Mucosa of rectum (tissue), 2 donors: Measurements from ENCODE around the gene ITGB2.

Experiments used
- H3K27ac ChIP-seq, 2 donors: one replicate each; pipeline ENCODE4 v1.7.0; 2013; ENCODE audit warnings: inconsistent platforms in 2 of 2, low read depth in 2 of 2, low read length in 2 of 2
- H3K27me3 ChIP-seq, 2 donors: one replicate each; pipeline ENCODE4 v1.7.0; 2013; ENCODE audit warnings: low read length in 2 of 2; ENCODE audit not compliant: control insufficient read depth in 2 of 2, insufficient read depth in 2 of 2
- H3K36me3 ChIP-seq, 2 donors: one replicate each; pipeline ENCODE4 v1.7.0; 2013; ENCODE audit warnings: low read length in 2 of 2; ENCODE audit not compliant: control insufficient read depth in 2 of 2, insufficient read depth in 2 of 2
- H3K4me1 ChIP-seq, 2 donors: one replicate each; pipeline ENCODE4 v1.7.0; 2013; ENCODE audit warnings: low read length in 2 of 2, mild to moderate bottlenecking in 1 of 2; ENCODE audit not compliant: control insufficient read depth in 2 of 2, insufficient read depth in 2 of 2
- H3K4me3 ChIP-seq, 2 donors: one replicate each; pipeline ENCODE4 v1.7.0; 2013; ENCODE audit warnings: low read length in 2 of 2
- H3K9ac ChIP-seq, 2 donors: one replicate each; pipeline ENCODE4 v1.7.0; 2013; ENCODE audit warnings: low read length in 2 of 2, low read depth in 1 of 2, mild to moderate bottlenecking in 1 of 2
- H3K9me3 ChIP-seq, 2 donors: one replicate each; pipeline ENCODE4 v1.7.0; 2013; ENCODE audit warnings: low read length in 2 of 2; ENCODE audit not compliant: control insufficient read depth in 2 of 2
- donor health status: healthy.
- donor health status: Normal muscosa, but diverticular disease.

Gene ITGB2

GRCh38 chr21:44939532-44940115 lies 18.9 kb upstream of the ITGB2 start, which contains the start of gene SLX9:
Gene SLX9 (plus strand): TSS chr21:44940029. CDS start chr21:44940058, 29 bp downstream.
- Histone ChIP-seq H3K27ac (peak within 1 kb of the TSS in 1 of 2 donors; percentile 9), H3K9ac (peak within 1 kb of the TSS; percentile 74 to 75), H3K4me3 (peak within 1 kb of the TSS; percentile 82 to 91), H3K4me1 (peaks cover 13 to 28% of the 10 kb centered on the region in 2 donors), H3K36me3 (peaks cover 8 to 17% of the 10 kb centered on the region in 2 donors), H3K9me3 (no peaks in the 10 kb centered on the region), H3K27me3 (no peaks in the 10 kb centered on the region)

DNA sequence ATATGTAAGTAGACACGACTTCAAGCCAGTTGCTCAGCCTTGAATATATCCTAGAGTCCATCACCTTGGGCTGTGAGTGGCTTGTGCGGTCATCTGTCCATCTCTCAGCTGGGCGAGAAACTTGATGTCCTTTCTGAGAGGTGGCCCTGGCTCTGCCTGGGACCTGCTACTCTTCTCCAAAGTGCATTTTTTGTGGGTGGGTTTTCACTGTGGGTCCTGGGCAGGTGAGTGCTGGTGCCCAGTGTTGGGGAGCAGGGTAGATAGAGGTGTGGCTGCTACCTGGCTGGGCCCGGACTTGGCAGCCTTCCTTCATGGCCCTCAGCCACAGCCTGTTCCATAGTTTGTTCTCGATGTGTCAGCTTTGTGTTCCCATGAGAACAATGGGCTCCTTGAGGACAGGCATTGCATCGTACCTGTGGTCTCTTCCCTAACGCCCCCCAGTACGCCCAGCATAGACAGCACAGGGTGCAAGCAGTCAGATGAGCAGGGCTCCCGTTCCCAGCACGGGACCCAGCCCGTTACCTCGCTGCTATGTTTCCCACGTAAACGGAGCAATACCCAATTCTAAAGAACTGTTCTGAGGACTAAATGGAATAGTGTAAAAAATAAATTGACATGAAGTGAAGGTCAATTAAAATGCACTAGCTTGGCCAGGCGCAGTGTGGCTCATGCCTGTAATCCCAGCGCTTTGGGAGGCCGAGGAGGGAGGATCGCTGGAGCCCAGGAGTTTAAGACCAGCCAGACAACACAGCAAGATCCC lies 18.3 kb upstream of the ITGB2 start:
- Histone ChIP-seq H3K4me1 (peaks cover 13 to 28% of the 10 kb centered on the region in 2 donors), H3K27ac (no peak overlapping the region), H3K4me3 (peak overlapping the region; percentile 82 to 91), H3K36me3 (peaks cover 2 to 11% of the 10 kb centered on the region in 2 donors), H3K27me3 (peaks cover 0 to under 1% of the 10 kb centered on the region in 2 donors), H3K9ac (peak overlapping the region; percentile 54 to 75), H3K9me3 (no peaks in the 10 kb centered on the region)

DNA sequence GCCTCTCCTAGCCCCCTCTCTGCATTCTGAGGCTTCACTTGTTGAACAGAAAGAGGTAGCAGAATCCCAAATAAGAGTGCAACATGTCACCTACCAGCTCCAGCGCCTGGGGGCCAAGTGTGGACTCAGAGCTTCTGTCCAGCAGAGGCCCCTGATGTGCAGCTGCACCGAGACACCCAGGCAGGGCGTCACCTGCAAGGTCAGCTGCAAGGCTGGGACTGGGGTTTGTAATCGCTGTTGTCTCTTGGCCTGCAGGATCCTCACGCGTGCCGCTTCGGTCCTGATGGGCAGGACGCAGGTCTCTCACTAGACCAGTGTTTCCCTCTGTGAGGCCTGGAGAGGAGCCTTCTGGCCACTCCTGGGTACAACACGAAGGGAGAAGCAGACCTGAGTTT lies 14.8 kb upstream of the ITGB2 start:
- no peak overlapping the region for H3K9ac ChIP-seq
- no peak overlapping the region for H3K4me3 ChIP-seq
- peaks cover 14% of the 10 kb centered on the region in 2 donors for H3K27me3 ChIP-seq
- no peaks in the 10 kb centered on the region for H3K36me3 ChIP-seq
- no peak overlapping the region for H3K27ac ChIP-seq
- H3K9me3 ChIP-seq: no peaks in the 10 kb centered on the region
- H3K4me1 ChIP-seq: peaks cover 10 to 13% of the 10 kb centered on the region in 2 donors

DNA sequence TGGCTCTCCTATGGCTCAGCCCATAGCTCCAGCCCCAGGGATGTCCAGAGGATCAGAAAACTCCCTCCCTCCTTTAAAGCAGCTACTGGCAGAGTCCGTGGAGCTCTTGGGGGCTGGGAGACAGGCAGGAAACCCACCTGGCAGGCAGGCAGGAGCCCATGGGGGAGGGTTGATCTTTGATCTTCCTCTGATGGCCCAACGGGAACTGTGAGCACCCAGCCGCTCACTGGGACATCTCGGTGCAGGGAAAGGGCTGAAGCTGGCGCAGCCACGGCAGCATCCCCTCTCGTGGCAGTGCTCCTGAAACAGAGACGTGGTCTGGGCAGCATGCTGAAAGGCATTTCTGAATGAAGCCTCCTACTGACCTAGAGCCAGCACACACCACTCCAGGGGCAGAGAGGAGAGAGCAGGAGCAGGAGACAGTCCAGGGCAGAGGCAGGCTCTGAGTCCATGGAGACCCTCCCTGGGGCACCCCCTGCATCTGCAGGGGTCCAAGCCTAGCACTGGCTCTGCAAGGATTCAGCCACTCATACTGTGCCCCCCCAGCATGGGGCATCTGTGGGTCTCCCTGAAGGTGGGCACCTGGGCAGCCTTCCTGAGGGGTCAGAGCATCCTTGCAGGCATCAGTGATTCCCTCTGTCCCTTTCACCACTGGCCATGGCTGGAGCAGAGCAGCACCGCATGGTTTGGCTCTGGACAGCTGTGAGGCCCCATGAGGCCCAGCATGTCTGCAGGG lies 14.3 kb upstream of the ITGB2 start:
- H3K9me3 ChIP-seq: no peaks in the 10 kb centered on the region
- H3K36me3 ChIP-seq: no peaks in the 10 kb centered on the region
- H3K27ac ChIP-seq: no peak overlapping the region
- H3K4me1 ChIP-seq: peaks cover 10 to 13% of the 10 kb centered on the region in 2 donors
- H3K4me3 ChIP-seq: no peak overlapping the region
- no peak overlapping the region for H3K9ac ChIP-seq
- peaks cover 14 to 19% of the 10 kb centered on the region in 2 donors for H3K27me3 ChIP-seq

DNA sequence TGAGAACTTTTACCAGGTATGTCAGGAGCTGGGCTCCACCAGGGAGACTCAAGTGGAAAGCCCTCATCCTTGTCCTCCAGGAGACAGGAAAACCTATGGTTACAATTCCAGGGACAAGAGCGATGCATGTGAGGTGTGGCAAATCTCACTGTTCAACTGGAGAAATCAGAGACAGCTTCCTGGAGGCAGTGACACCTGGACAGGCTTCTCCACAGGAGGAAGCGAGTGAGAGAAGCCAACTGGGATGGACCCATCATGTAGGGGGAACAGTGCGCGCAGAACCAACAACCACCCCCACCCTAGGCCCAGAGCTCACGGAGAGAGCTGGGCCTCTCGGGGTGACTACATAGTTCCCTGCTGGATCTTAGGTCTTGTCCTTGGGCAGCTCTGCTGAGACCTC lies 13.6 kb upstream of the ITGB2 start:
- H3K27me3 ChIP-seq: peaks cover 14 to 25% of the 10 kb centered on the region in 2 donors
- peaks cover 8 to 11% of the 10 kb centered on the region in 2 donors for H3K4me1 ChIP-seq

DNA sequence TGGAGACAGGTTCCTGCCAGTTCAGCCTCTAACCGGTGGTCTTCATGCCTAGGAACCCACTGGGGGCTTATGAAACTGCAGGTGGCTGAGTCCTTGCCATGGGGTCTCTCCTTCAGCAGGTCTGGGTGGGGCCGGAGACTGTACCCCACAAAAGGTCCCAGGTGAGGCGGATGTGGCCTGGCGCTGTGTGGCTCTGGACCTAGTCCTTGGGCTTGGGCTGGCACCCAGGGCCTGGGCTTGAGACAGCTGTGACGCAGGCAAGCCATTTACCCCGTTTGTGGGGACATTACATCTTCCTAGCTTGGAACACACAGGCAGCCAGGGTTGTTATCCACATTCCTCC lies 13.2 kb upstream of the ITGB2 start:
- Histone ChIP-seq H3K36me3 (no peaks in the 10 kb centered on the region), H3K4me1 (peaks cover 4 to 7% of the 10 kb centered on the region in 2 donors), H3K9me3 (no peaks in the 10 kb centered on the region), H3K9ac (no peak overlapping the region), H3K4me3 (no peak overlapping the region), H3K27me3 (peaks cover 14 to 25% of the 10 kb centered on the region in 2 donors), H3K27ac (no peak overlapping the region)

More for the DNA sequence above, 13.6 kb upstream of the ITGB2 start:
- Histone ChIP-seq H3K27ac (no peak overlapping the region), H3K36me3 (no peaks in the 10 kb centered on the region), H3K9me3 (no peaks in the 10 kb centered on the region), H3K9ac (no peak overlapping the region), H3K4me3 (no peak overlapping the region)

GRCh38 chr21:44933199-44933917 lies 12.7 kb upstream of the ITGB2 start:
- Histone ChIP-seq H3K9ac (no peak overlapping the region), H3K27me3 (peaks cover 14 to 25% of the 10 kb centered on the region in 2 donors), H3K4me3 (no peak overlapping the region), H3K36me3 (no peaks in the 10 kb centered on the region), H3K4me1 (peaks cover 3 to 6% of the 10 kb centered on the region in 2 donors), H3K27ac (no peak overlapping the region), H3K9me3 (no peaks in the 10 kb centered on the region)

GRCh38 chr21:44932408-44933181 lies 11.9 kb upstream of the ITGB2 start:
- Histone ChIP-seq H3K9ac (no peak overlapping the region), H3K9me3 (no peaks in the 10 kb centered on the region), H3K4me3 (peak overlapping the region in 1 of 2 donors; percentile 26), H3K27ac (no peak overlapping the region), H3K36me3 (no peaks in the 10 kb centered on the region), H3K27me3 (peaks cover 17 to 31% of the 10 kb centered on the region in 2 donors), H3K4me1 (peaks cover 3 to 6% of the 10 kb centered on the region in 2 donors)
